Gastrocnemius medialis (tissue), 4 donors: ENCODE results near the gene ADAMTSL1. TPM values are rescaled to one million over a fixed set of nuclear protein-coding genes. Genes with fewer than 3 reads are reported as not detected.

Source experiments
- ATAC-seq, 2 donors: fragments of 150-250 bp; one replicate each; pipeline ENCODE4 v1.9.1; 2016
- DNase-seq, 2 donors: peaks; one replicate each; pipeline ENCODE4 v3.0.0-alpha.2; 2019
- H3K27ac ChIP-seq, 4 donors: fragments of 200-600 bp; sonication (generic); 1 replicate in 1 of 4; 2 replicates in 3 of 4; pipeline ENCODE4 v1.5.1; 2016 to 2018; ENCODE audit warnings: mild to moderate bottlenecking in 2 of 4, moderate library complexity in 1 of 4
- H3K27me3 ChIP-seq, 3 donors: fragments of 200-600 bp; sonication (generic) in 2 of 3; 1 replicate in 1 of 3; 2 replicates in 2 of 3; pipeline versions ENCODE4 v1.5.1 to v1.6.0; 2016 to 2019; ENCODE audit warnings: mild to moderate bottlenecking in 1 of 3, moderate library complexity in 1 of 3
- H3K36me3 ChIP-seq, 2 donors: fragments of 200-600 bp; sonication (generic) in 1 of 2; one replicate each; pipeline ENCODE4 v1.5.1; 2017 to 2018
- H3K4me1 ChIP-seq, 2 donors: fragments of 200-600 bp; sonication (generic) in 1 of 2; one replicate each; pipeline ENCODE4 v1.5.1; 2016 to 2017; ENCODE audit warnings: mild to moderate bottlenecking in 2 of 2
- H3K4me3 ChIP-seq, 4 donors: fragments of 200-600 bp; sonication (generic) in 3 of 4; 1 replicate in 1 of 4; 2 replicates in 3 of 4; pipeline ENCODE4 v1.5.1; 2016 to 2019; ENCODE audit warnings: mild to moderate bottlenecking in 2 of 4
- H3K9me3 ChIP-seq, 3 donors: fragments of 200-600 bp; sonication (generic) in 2 of 3; 1 replicate in 1 of 3; 2 replicates in 2 of 3; pipeline ENCODE4 v1.5.1; 2016 to 2019
- POLR2A ChIP-seq, 2 donors: fragments of 450-650 bp; IDR thresholded peaks; one replicate each; pipeline ENCODE4 v1.6.1; 2017; ENCODE audit warnings: antibody characterized with exemption in 2 of 2, mild to moderate bottlenecking in 2 of 2, moderate library complexity in 2 of 2
- in situ Hi-C, 4 donors: fragments of 200-750 bp; cut with MboI; loops; one replicate each; pipeline versions ENCODE4 v1.15.0 to v1.8.0; 2017; ENCODE audit warnings: low sequenced_read_pairs in 4 of 4
- intact Hi-C: fragments of 100-400 bp; cut with DNase I; formaldehyde crosslinking; loops from one replicate; pipeline ENCODE4 v1.15.1; 2023; ENCODE audit warnings: low total_unique reads
- total RNA-seq, 4 donors: library from RNA; depleted of rRNA; stranded (reverse); fragments of >200 nt; gene quantifications; one replicate each; pipeline versions ENCODE4 v1.1.0 to v1.2.3, GENCODE V29; 2016
- TF ChIP-seq, protein P1 (sequence below), 5 experiments: fragments of 450-650 bp in 3 of 5; fragments of 200-600 bp in 2 of 5; sonication (generic) in 2 of 5; IDR thresholded peaks in 4 of 5; conservative IDR thresholded peaks in 1 of 5; 1 replicate in 4 of 5; 2 replicates in 1 of 5; pipeline ENCODE4 v1.5.1; 2016 to 2019; ENCODE audit warnings: antibody characterized with exemption in 5 of 5, mild to moderate bottlenecking in 3 of 5, moderate library complexity in 3 of 5

ADAMTSL1 gene
- total RNA-seq, 4 donors from 2014 or later, result 0.05 to 0.58 (median 0.28) TPM

DNA sequence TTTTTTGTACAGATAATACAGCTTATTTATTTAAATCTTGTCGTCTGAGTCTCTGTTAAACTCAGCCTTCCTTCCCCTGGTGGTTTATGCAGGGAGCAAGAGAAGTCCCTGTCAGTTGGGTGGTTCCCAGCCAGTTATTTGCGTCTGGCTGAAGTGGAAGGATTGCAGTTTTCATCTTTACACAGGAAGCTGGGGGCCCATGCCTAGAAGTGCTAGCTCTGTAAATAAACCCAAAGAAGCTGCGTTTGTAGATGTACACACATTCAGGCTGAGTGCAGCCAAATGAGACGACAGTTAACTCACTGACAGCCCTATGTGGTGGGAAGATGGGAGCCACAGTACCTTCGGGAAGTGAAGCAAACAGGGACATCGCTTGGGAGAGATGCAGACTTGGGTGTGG lies 437.0 kb downstream of the ADAMTSL1 start:
- Histone ChIP-seq H3K9me3 (no peaks in the 10 kb centered on the region), H3K4me1 (no peaks in the 10 kb centered on the region), H3K27ac (no peak overlapping the region), H3K4me3 (no peak overlapping the region), H3K36me3 (no peaks in the 10 kb centered on the region), H3K27me3 (no peaks in the 10 kb centered on the region)
- in situ Hi-C loops, result no loop called here
- intact Hi-C loops, result no loop called here
- ATAC-seq (no peak), DNase-seq (no peak)
- TF ChIP-seq, protein P1, sequence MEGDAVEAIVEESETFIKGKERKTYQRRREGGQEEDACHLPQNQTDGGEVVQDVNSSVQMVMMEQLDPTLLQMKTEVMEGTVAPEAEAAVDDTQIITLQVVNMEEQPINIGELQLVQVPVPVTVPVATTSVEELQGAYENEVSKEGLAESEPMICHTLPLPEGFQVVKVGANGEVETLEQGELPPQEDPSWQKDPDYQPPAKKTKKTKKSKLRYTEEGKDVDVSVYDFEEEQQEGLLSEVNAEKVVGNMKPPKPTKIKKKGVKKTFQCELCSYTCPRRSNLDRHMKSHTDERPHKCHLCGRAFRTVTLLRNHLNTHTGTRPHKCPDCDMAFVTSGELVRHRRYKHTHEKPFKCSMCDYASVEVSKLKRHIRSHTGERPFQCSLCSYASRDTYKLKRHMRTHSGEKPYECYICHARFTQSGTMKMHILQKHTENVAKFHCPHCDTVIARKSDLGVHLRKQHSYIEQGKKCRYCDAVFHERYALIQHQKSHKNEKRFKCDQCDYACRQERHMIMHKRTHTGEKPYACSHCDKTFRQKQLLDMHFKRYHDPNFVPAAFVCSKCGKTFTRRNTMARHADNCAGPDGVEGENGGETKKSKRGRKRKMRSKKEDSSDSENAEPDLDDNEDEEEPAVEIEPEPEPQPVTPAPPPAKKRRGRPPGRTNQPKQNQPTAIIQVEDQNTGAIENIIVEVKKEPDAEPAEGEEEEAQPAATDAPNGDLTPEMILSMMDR (IDR thresholded peaks at IDR 0.05 in 4 of 5, conservative IDR thresholded peaks at IDR 0.05 in 1 of 5), result no peak
- TF ChIP-seq POLR2A (IDR thresholded peaks at IDR 0.05), result no peak

DNA sequence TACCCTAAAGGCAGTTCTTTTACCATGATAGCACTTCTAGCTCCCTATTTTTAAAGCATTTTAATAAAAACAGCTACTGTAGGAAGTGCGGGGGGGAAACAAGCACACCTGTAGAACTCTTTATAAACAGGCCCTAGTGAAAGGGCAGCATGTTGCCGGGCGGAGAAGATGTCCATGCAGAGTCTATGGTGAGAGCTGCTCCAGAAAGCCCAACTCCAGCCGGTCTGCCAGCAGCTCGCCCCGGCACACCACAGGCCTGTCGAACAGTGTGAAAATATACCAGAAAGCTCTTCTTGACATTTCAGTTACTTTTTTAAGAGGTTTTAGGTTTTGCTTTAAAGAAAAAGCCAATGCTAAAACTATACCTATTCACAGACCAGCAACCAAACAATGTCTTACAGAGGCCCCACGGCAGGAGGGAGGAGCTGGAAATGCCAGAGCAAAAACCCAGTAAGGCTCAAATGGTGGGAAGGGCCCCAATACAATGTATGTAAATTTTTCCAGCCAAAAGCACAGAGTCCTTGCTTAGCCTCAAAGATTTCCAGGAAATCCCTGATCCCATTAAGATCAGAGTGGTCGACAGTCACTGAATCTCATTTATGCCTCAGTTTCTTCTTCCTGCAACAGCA lies 437.9 kb downstream of the ADAMTSL1 start:
- no peaks in the 10 kb centered on the region for H3K36me3 ChIP-seq
- intact Hi-C loops, result no loop called here
- ATAC-seq (no peak), DNase-seq (no peak)
- H3K27me3 ChIP-seq, result no peaks in the 10 kb centered on the region
- H3K9me3 ChIP-seq, result no peaks in the 10 kb centered on the region
- no peak overlapping the region for H3K27ac ChIP-seq
- TF ChIP-seq, protein P1 (IDR thresholded peaks at IDR 0.05 in 4 of 5, conservative IDR thresholded peaks at IDR 0.05 in 1 of 5), result no peak
- TF ChIP-seq POLR2A (IDR thresholded peaks at IDR 0.05), result no peak
- H3K4me1 ChIP-seq, result no peaks in the 10 kb centered on the region
- H3K4me3 ChIP-seq, result no peak overlapping the region
- in situ Hi-C loops, result no loop called here

DNA sequence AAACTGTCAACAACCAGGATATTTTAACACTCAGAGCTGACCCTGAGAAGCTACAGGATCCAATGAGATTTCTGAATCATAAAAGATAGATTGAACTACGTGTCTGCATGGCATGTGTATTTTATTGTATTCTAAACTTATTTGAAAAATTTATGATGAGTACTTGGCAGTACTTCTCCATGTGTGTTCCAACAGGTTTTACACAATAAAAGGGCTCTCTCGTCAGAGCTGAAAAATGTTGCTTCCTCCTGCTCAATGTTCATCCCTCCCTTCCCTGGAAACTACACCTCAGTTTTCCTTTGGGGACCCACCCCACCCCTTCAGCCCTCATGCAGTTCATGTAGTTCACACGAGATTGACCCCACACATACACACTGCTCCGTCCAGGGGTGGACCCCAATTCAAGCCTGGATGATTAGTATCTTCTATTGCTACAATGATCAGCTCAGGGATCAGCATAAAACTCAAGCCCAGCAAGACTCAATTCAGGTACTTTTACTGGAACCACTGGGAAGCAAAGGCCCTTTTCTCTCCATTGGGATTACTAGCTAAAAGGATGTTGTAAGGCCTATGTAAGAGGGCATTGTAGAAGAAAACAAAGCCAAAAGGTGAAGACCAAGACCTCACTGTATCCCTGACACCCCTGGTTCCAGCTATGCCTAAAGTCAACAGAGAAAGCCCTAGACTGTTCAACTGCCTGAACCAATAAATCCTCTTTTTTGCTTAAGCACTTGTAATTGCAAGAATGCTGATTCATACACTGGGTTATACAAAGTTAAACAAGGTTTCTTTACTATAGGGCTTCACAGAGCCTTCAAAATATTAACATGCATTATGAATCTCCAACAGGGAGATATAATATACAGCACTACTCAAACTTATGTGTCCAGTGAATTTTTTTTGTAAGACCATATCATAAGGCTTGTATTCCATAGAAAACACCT lies 446.5 kb downstream of the ADAMTSL1 start:
- no peak for TF ChIP-seq POLR2A (IDR thresholded peaks at IDR 0.05)
- TF ChIP-seq, protein P1 (IDR thresholded peaks at IDR 0.05 in 4 of 5, conservative IDR thresholded peaks at IDR 0.05 in 1 of 5), result no peak
- in situ Hi-C loops, result no loop called here
- ATAC-seq (no peak), DNase-seq (no peak)
- H3K4me1 ChIP-seq, result peaks cover 0 to 5% of the 10 kb centered on the region in 2 donors
- no peaks in the 10 kb centered on the region for H3K9me3 ChIP-seq
- H3K36me3 ChIP-seq, result no peaks in the 10 kb centered on the region
- no peaks in the 10 kb centered on the region for H3K27me3 ChIP-seq
- H3K4me3 ChIP-seq, result no peak overlapping the region
- H3K27ac ChIP-seq, result no peak overlapping the region
- intact Hi-C loops, result no loop called here

DNA sequence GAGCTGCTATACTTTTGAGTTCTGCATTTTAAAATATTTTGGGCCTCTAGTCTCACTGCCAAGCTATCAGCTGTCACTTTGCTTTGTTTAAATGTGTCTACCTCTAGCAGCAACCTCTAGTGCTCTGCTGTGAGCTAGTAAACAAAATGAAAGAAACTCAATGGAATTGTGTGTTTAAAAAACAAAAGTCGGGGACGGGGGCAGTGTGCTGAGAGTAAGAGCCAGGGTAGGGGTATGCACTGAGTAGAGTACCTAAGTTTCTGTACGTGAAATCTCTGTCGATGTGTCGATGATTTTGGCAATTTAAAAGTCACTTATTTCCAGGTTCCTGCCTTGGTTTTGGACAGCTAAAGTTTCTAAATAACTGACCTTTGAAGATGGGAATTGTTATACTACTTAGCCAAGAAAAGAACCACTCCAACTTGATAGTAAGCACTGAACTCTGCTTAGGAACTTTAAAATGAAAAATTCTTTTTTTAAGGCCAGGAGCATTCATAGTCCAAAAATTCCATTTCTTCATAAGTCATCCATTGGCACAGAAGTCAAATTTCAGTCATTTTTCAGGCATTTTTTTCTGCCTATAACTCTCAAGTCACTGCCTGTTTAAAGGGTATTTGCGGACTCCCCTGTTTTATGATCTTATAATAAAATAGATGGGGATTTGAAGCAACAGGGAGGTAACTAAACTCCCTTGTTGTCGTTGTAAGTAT lies 447.6 kb downstream of the ADAMTSL1 start:
- Histone ChIP-seq H3K4me1 (peaks cover 0 to 5% of the 10 kb centered on the region in 2 donors), H3K4me3 (no peak overlapping the region), H3K9me3 (no peaks in the 10 kb centered on the region), H3K27ac (no peak overlapping the region), H3K27me3 (no peaks in the 10 kb centered on the region), H3K36me3 (no peaks in the 10 kb centered on the region)
- TF ChIP-seq POLR2A (IDR thresholded peaks at IDR 0.05), result no peak
- TF ChIP-seq, protein P1 (IDR thresholded peaks at IDR 0.05 in 4 of 5, conservative IDR thresholded peaks at IDR 0.05 in 1 of 5), result no peak
- DNase-seq (no peak), ATAC-seq (no peak)
- in situ Hi-C loops, result no loop called here
- intact Hi-C loops, result no loop called here
